DMS114 treated with DMSO at 0.1 percent for 48 hours (cell line): Measurements from ENCODE around the gene S100A1.
"Not testable (repeated sequence)": the region's sequence is repeated elsewhere in the genome, so short reads cannot be mapped to it uniquely, and the experiment has no call there.

Source experiments
- DNase-seq: peaks from one replicate; lab custom pipeline; 2025; ENCODE audit not compliant: unreplicated experiment; lab: John Stamatoyannopoulos, UW

The S100A1 gene

GRCh38 chr1:153652805-153653500 lies 24.7 kb downstream of the S100A1 start:
- no peak for DNase-seq

- DNase-seq: no peak
These were observed 27.1 kb downstream of the S100A1 start for GRCh38 chr1:153655333-153655732.

GRCh38 chr1:153658400-153659174 lies 30.4 kb downstream of the S100A1 start, which contains the start of gene SNAPIN:
Gene SNAPIN (plus strand): TSS chr1:153658703. CDS start chr1:153658744, 41 bp downstream.
- DNase-seq: peak; percentile 93

GRCh38 chr1:153659175-153659534 lies 30.9 kb downstream of the S100A1 start:
- no peak for DNase-seq

- no peak for DNase-seq
These were observed 31.4 kb downstream of the S100A1 start for GRCh38 chr1:153659656-153660055.

- no peak for DNase-seq
These were observed 33.0 kb downstream of the S100A1 start for GRCh38 chr1:153661111-153661708.

- no peak for DNase-seq
These were observed 34.0 kb downstream of the S100A1 start for GRCh38 chr1:153662269-153662668.

GRCh38 chr1:153663211-153663610 lies 35.0 kb downstream of the S100A1 start:
- no peak for DNase-seq

- DNase-seq: no peak
These were observed 39.2 kb downstream of the S100A1 start for GRCh38 chr1:153667439-153667838.

GRCh38 chr1:153668672-153669071 lies 40.4 kb downstream of the S100A1 start:
- DNase-seq: not testable (repeated sequence)

- no peak for DNase-seq
These were observed 41.4 kb downstream of the S100A1 start for GRCh38 chr1:153669606-153670005.

GRCh38 chr1:153670257-153670858 lies 42.1 kb downstream of the S100A1 start:
- DNase-seq: no peak

GRCh38 chr1:153670859-153671627 lies 42.8 kb downstream of the S100A1 start, which contains the start of gene ILF2:
Gene ILF2 (minus strand): TSS chr1:153670993. CDS start chr1:153670922, 71 bp downstream.
- DNase-seq: peak; percentile 100

GRCh38 chr1:153671628-153672353 lies 43.6 kb downstream of the S100A1 start:
- DNase-seq: peak; percentile 81

- no peak for DNase-seq
These were observed 45.3 kb downstream of the S100A1 start for GRCh38 chr1:153673511-153673910.

- DNase-seq: peak; percentile 54
These were observed 49.7 kb downstream of the S100A1 start for GRCh38 chr1:153677718-153678518.

- DNase-seq: peak; percentile 77
These were observed 50.5 kb downstream of the S100A1 start, which contains the start of gene NPR1 for GRCh38 chr1:153678519-153679336. Gene NPR1 (plus strand): TSS chr1:153678688. CDS start chr1:153679109, 421 bp downstream.
